PC-9 (cell line): ENCODE data around the gene MEF2C. TPM values are rescaled to one million over a fixed set of nuclear protein-coding genes. Genes with fewer than 3 reads are reported as not detected.
"Not testable (repeated sequence)": the region's sequence is repeated elsewhere in the genome, so short reads cannot be mapped to it uniquely, and the experiment has no call there.

Source experiments
- BruUV-seq: library from RNA; stranded (reverse); fragments of 400-500 nt; replicated peaks from 2 replicates; lab custom pipeline; 2021; lab: Mats Ljungman, UMichigan
- CTCF ChIA-PET: fragments of 300-600 bp; sonication (Branson Sonifier 250); formaldehyde crosslinking; loops from one replicate; lab custom pipeline; 2022; ENCODE audit warnings: antibody characterized with exemption; lab: Charles Lee
- POLR2A ChIA-PET: fragments of 300-600 bp; sonication (Branson Sonifier 250); formaldehyde crosslinking; loops from one replicate; lab custom pipeline; 2022; ENCODE audit warnings: antibody characterized with exemption; ENCODE audit not compliant: unreplicated experiment; lab: Charles Lee
- DNase-seq, 2 experiments: peaks; one replicate each; pipeline versions ENCODE4 v3.0.0 to v3.0.0-alpha.2; 2015 to 2022; ENCODE audit warnings: mixed read lengths in 1 of 2
- H2AFZ ChIP-seq: fragments of 200-600 bp; sonication (generic); 2 replicates; pipeline ENCODE4 v1.8.1; 2017; ENCODE audit warnings: antibody characterized with exemption
- H3F3A ChIP-seq: fragments of 200-600 bp; sonication (generic); 2 replicates; pipeline ENCODE4 v1.8.1; 2017; ENCODE audit warnings: antibody characterized with exemption, mild to moderate bottlenecking, low read depth; ENCODE audit not compliant: insufficient read depth
- H3K27ac ChIP-seq: fragments of 200-600 bp; sonication (generic); 2 replicates; pipeline ENCODE4 v1.6.1; 2016; ENCODE audit warnings: mixed run types
- H3K27me3 ChIP-seq: fragments of 200-600 bp; sonication (generic); 2 replicates; pipeline ENCODE4 v1.6.1; 2016; ENCODE audit warnings: low read depth, mixed run types; ENCODE audit not compliant: insufficient read depth
- H3K36me3 ChIP-seq: fragments of 200-600 bp; sonication (generic); 2 replicates; pipeline ENCODE4 v1.6.1; 2016; ENCODE audit warnings: low read depth, mixed run types
- H3K4me1 ChIP-seq: fragments of 200-600 bp; sonication (generic); replicated peaks from 2 replicates; pipeline ENCODE4 v1.6.1; 2016; ENCODE audit warnings: mixed run types; ENCODE audit not compliant: insufficient read depth
- H3K4me2 ChIP-seq: fragments of 200-600 bp; sonication (generic); 2 replicates; pipeline ENCODE4 v1.6.1; 2017; ENCODE audit warnings: mixed run types
- H3K4me3 ChIP-seq: fragments of 200-600 bp; sonication (generic); 2 replicates; pipeline ENCODE4 v1.6.1; 2016; ENCODE audit warnings: mixed run types
- H3K79me2 ChIP-seq: fragments of 200-600 bp; sonication (generic); 2 replicates; pipeline ENCODE4 v1.6.1; 2017; ENCODE audit warnings: low read depth, mixed run types
- H3K9me2 ChIP-seq: fragments of 200-600 bp; sonication (generic); 2 replicates; pipeline ENCODE4 v1.8.1; 2017; ENCODE audit warnings: mild to moderate bottlenecking; ENCODE audit not compliant: insufficient read depth
- H3K9me3 ChIP-seq: fragments of 200-600 bp; sonication (generic); 2 replicates; pipeline ENCODE4 v1.8.1; 2016; ENCODE audit warnings: low read depth; ENCODE audit not compliant: insufficient read depth
- H4K20me1 ChIP-seq: fragments of 200-600 bp; sonication (generic); 2 replicates; pipeline ENCODE4 v1.8.1; 2017; ENCODE audit not compliant: insufficient read depth
- EZH2 ChIP-seq: fragments of 200-600 bp; sonication (generic); IDR thresholded peaks from 2 replicates; pipeline ENCODE4 v1.8.0; 2017; ENCODE audit warnings: antibody characterized with exemption, low read depth
- intact Hi-C: fragments of 100-400 bp; cut with micrococcal nuclease; formaldehyde crosslinking; loops from one replicate; pipeline ENCODE4 v1.10.0; 2022; ENCODE audit not compliant: unreplicated experiment
- total RNA-seq: library from RNA; stranded (reverse); gene quantifications from 2 replicates; pipeline ENCODE4 v1.2.3, GENCODE V29; 2021
- TF ChIP-seq, protein P1 (sequence below): fragments of 200-600 bp; sonication (generic); conservative IDR thresholded peaks from 2 replicates; pipeline ENCODE4 v1.6.1; 2017; ENCODE audit warnings: mixed run types, antibody characterized with exemption, mild to moderate bottlenecking, moderate library complexity

Gene MEF2C
- total RNA-seq, 1 experiment from 2014 or later: 2.5 TPM

DNA sequence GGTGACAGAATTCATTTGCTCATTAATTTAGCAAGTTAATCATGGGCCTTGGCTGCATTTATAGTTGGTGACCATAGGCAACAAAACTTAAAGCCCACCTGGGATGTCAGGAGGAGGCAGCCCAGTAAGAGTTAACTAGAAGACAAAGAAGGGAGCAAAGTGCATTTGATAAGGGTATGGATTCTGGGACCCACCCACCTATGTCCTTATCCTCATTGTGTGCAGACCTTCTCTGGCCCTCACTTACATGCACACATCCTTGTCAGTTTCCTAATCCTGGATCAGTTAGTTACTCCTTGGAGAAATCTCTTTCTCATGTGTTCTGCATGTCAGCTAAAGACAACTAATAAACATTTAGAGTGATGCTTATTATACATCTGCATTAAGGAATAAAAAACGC is 24.6 kb downstream of the MEF2C start:
- Histone ChIP-seq H4K20me1 (no peaks in the 10 kb centered on the region), H2AFZ (no peak overlapping the region), H3K36me3 (no peaks in the 10 kb centered on the region), H3K27ac (no peak overlapping the region), H3K9me2 (no peaks in the 10 kb centered on the region), H3K4me1 (0 out of 2 replicates have a peak, but pooled peaks cover 6% of the 10 kb centered on the region), H3K4me2 (no peak overlapping the region), H3F3A (no peaks in the 10 kb centered on the region), H3K4me3 (no peak overlapping the region), H3K27me3 (no peaks in the 10 kb centered on the region), H3K9me3 (no peaks in the 10 kb centered on the region), H3K79me2 (no peaks in the 10 kb centered on the region)
- ChIA-PET CTCF (no interaction called here), POLR2A (no interaction called here)
- BruUV-seq: no TSS peak
- DNase-seq: no peak
- no peak for TF ChIP-seq EZH2
- TF ChIP-seq, protein P1, sequence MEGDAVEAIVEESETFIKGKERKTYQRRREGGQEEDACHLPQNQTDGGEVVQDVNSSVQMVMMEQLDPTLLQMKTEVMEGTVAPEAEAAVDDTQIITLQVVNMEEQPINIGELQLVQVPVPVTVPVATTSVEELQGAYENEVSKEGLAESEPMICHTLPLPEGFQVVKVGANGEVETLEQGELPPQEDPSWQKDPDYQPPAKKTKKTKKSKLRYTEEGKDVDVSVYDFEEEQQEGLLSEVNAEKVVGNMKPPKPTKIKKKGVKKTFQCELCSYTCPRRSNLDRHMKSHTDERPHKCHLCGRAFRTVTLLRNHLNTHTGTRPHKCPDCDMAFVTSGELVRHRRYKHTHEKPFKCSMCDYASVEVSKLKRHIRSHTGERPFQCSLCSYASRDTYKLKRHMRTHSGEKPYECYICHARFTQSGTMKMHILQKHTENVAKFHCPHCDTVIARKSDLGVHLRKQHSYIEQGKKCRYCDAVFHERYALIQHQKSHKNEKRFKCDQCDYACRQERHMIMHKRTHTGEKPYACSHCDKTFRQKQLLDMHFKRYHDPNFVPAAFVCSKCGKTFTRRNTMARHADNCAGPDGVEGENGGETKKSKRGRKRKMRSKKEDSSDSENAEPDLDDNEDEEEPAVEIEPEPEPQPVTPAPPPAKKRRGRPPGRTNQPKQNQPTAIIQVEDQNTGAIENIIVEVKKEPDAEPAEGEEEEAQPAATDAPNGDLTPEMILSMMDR: no peak
- intact Hi-C loops: no loop called here

DNA sequence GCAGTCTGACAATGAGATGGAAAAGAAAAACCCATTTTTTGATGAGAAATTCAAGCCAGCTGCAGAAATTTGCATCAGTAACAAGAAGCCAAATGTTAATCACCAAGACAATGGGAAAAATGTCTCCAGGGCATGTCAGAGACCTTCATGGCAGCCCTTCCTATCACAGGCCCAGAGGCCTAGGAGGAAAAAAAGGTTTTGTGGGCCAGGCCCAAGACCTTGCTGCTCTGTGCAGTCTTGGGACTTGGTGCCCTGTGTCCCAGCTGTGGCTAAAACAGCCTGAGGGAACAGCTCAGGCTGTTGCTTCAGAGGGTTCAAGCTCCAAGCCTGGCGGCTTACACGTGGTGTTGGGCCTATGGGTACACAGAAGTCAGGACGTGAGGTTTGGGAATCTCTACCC is 26.6 kb downstream of the MEF2C start:
- BruUV-seq, CTCF ChIA-PET: not testable (repeated sequence)

DNA sequence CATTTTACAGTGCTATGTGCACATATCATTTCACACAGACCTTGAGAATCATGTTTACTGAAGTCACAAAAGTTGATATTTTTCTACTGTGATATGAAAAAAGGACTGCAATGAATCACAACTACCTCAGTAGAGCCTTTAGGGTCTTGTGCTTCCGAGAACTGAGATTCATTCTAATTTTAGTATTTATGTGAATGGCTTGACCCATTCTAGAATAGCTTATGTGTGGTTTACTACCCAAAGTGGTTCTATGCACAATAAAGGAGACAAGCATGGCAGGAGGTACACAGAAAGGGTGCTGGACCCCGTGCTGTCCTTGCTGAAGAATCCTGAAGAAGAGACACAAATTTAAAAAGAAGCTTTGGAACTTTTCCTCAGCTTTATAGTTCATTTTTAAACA is 28.2 kb downstream of the MEF2C start:
- Histone ChIP-seq H3K27ac (no peak overlapping the region), H3K36me3 (no peaks in the 10 kb centered on the region), H3K79me2 (no peaks in the 10 kb centered on the region), H3K9me2 (no peaks in the 10 kb centered on the region), H2AFZ (no peak overlapping the region), H3K9me3 (no peaks in the 10 kb centered on the region), H3K4me3 (no peak overlapping the region), H3K27me3 (no peaks in the 10 kb centered on the region), H3K4me1 (no peaks in the 10 kb centered on the region), H4K20me1 (no peaks in the 10 kb centered on the region), H3K4me2 (no peak overlapping the region), H3F3A (no peaks in the 10 kb centered on the region)
- no TSS peak for BruUV-seq
- ChIA-PET CTCF (no interaction called here), POLR2A (no interaction called here)
- DNase-seq: no peak
- TF ChIP-seq, protein P1: no peak
- no peak for TF ChIP-seq EZH2
- intact Hi-C loops: no loop called here

More for the DNA sequence above, 26.6 kb downstream of the MEF2C start:
- H3K4me1 ChIP-seq, H3K9me3 ChIP-seq, H3K27ac ChIP-seq, intact Hi-C loops, H3K4me2 ChIP-seq, POLR2A ChIA-PET, H3K36me3 ChIP-seq, H3K4me3 ChIP-seq, H3K79me2 ChIP-seq, H2AFZ ChIP-seq, H3K9me2 ChIP-seq, DNase-seq, H3F3A ChIP-seq, H3K27me3 ChIP-seq, H4K20me1 ChIP-seq: not testable (repeated sequence)

DNA sequence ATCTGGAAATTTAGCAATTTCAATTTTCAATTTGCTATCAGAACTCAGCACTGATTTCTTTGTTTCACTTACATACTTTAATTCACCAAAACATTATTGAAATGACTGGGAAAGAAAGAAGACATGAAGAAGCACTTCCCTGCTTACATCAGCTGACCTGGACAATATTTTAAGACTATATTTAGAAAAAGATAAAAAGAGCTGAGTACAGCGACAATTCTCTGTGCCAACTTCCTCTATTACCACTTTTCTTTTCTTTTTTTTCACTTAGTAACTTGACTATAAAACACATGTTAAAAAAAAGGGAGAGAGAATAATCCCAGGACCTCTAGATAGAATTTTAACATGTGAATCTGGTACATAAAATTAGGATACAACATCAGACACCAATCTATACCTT is 35.6 kb downstream of the MEF2C start:
- Histone ChIP-seq H3K79me2 (no peaks in the 10 kb centered on the region), H3F3A (no peaks in the 10 kb centered on the region), H3K9me2 (no peaks in the 10 kb centered on the region), H3K27ac (no peak overlapping the region), H3K9me3 (no peaks in the 10 kb centered on the region), H3K36me3 (no peaks in the 10 kb centered on the region), H3K27me3 (no peaks in the 10 kb centered on the region), H2AFZ (no peak overlapping the region), H4K20me1 (no peaks in the 10 kb centered on the region), H3K4me1 (no peaks in the 10 kb centered on the region), H3K4me3 (no peak overlapping the region), H3K4me2 (no peak overlapping the region)
- POLR2A ChIA-PET: no interaction called here
- no TSS peak for BruUV-seq
- DNase-seq: no peak
- CTCF ChIA-PET: no interaction called here
- intact Hi-C loops: no loop called here
- no peak for TF ChIP-seq EZH2
